ENCODE data around the gene JPT2.

Gene JPT2

GRCh38 chr16:1651974-1652312, 26.1 kb upstream of the JPT2 start:
- no peak for TF ChIP-seq CTCF (conservative IDR thresholded peaks at IDR 0.05)
- H3K27ac ChIP-seq = no peak overlapping the region

- no peak for TF ChIP-seq CTCF (conservative IDR thresholded peaks at IDR 0.05)
- no peak overlapping the region for H3K27ac ChIP-seq
Observed at GRCh38 chr16:1653023-1653422, 25.1 kb upstream of the JPT2 start.

- TF ChIP-seq CTCF (conservative IDR thresholded peaks at IDR 0.05) = no peak
- no peak overlapping the region for H3K27ac ChIP-seq
Observed at GRCh38 chr16:1654505-1655268, 23.4 kb upstream of the JPT2 start.

- no peak overlapping the region for H3K27ac ChIP-seq
- no peak for TF ChIP-seq CTCF (conservative IDR thresholded peaks at IDR 0.05)
Observed at GRCh38 chr16:1655269-1655807, 22.7 kb upstream of the JPT2 start.

GRCh38 chr16:1655909-1656807, 21.9 kb upstream of the JPT2 start:
- TF ChIP-seq CTCF (conservative IDR thresholded peaks at IDR 0.05) = no peak
- H3K27ac ChIP-seq = no peak overlapping the region

- H3K27ac ChIP-seq = no peak overlapping the region
- no peak for TF ChIP-seq CTCF (conservative IDR thresholded peaks at IDR 0.05)
Observed at GRCh38 chr16:1656808-1657617, 21.1 kb upstream of the JPT2 start.

Measured in VCaP (cell line).